Psoas muscle (tissue), 8 donors: Measurements from ENCODE around the gene AFF3. TPM values are rescaled to one million over a fixed set of nuclear protein-coding genes. Genes with fewer than 3 reads are reported as not detected.

ENCODE experiments used
- ATAC-seq, 4 donors: fragments of 200-7000 bp; cut with Tn5 transposase; one replicate each; pipeline ENCODE4 v1.9.1; 2020; ENCODE audit warnings: moderate library complexity in 3 of 4, mild to moderate bottlenecking in 2 of 4
- DNase-seq, 2 donors: peaks; one replicate each; pipeline ENCODE4 v3.0.0-alpha.2; 2020
- H3K27ac ChIP-seq: fragments of 200-600 bp; one replicate; pipeline ENCODE4 v1.8.0; 2022
- H3K27me3 ChIP-seq, 3 donors: fragments of 200-600 bp in 1 of 3; one replicate each; pipeline versions ENCODE4 v1.6.1 to v1.8.0; 2013 to 2022; ENCODE audit warnings: low read length in 2 of 3, mild to moderate bottlenecking in 2 of 3, moderate library complexity in 1 of 3; ENCODE audit not compliant: insufficient read depth in 3 of 3
- H3K36me3 ChIP-seq, 2 donors: fragments of 200-600 bp in 1 of 2; one replicate each; pipeline versions ENCODE4 v1.6.1 to v1.8.0; 2013 to 2022; ENCODE audit warnings: low read depth in 1 of 2, mild to moderate bottlenecking in 1 of 2, moderate library complexity in 1 of 2; ENCODE audit not compliant: insufficient read depth in 1 of 2
- H3K4me1 ChIP-seq: fragments of 200-600 bp; one replicate; pipeline ENCODE4 v1.8.0; 2022
- H3K4me3 ChIP-seq: fragments of 200-600 bp; one replicate; pipeline ENCODE4 v1.8.0; 2022; ENCODE audit warnings: mild to moderate bottlenecking
- H3K9me3 ChIP-seq: fragments of 200-600 bp; one replicate; pipeline ENCODE4 v1.8.0; 2022
- CTCF ChIP-seq: fragments of 200-600 bp; IDR thresholded peaks from one replicate; pipeline ENCODE4 v1.8.0; 2022; ENCODE audit warnings: antibody characterized with exemption
- WGBS, 3 donors: extraction: QIAGEN DNeasy Blood & Tissue Kit; methylation state at CpG; one replicate each; pipeline versions ENCODE4 v1.1.6 to v1.1.7; 2013; 5-methylcytosine and 5-hydroxymethylcytosine counted together
- intact Hi-C, 2 donors: fragments of 100-400 bp; cut with DNase I; formaldehyde crosslinking; loops; one replicate each; pipeline versions ENCODE4 v1.11.0 to v1.14.2; 2022
- polyA plus RNA-seq, 3 donors: library from polyadenylated mRNA; stranded (reverse); fragments of 200-250 nt; gene quantifications; one replicate each; pipeline ENCODE4 v1.2.3, GENCODE V29; 2013
- total RNA-seq, 4 donors: library from RNA; stranded (reverse); fragmentation: NEBNext Ultra II Directional in 2 of 4; extraction: Animal tissue kit (Norgen Biotek cat#: 25700) in 2 of 4; gene quantifications; one replicate each; pipeline versions ENCODE4 v1.2.1 to v1.2.4, GENCODE V29; 2021 to 2023
- donor health status: healthy with polysubstance abuse.
- donor health status: DM: no; HTN: no; CAD: no; lungs with moderate emphysema.
- donor health status: Bipolar disorder and iron deficiency.
- donor health status: healthy.
- donor health status: DM: yes; HTN: yes; CAD: no.
- donor health status: DM: no; HTN: no; CAD: no.
- donor health status: DM: no; HTN: no; CAD: no.
- donor health status: DM: yes; HTN: yes; CAD: no.

The AFF3 gene
- total and polyA plus RNA-seq, 7 donors: 0.08 to 2.9 (median 0.44) TPM

GRCh38 chr2:99805930-99806476, 336.4 kb downstream of the AFF3 start:
- Histone ChIP-seq H3K27ac (no peak overlapping the region), H3K36me3 (no peaks in the 10 kb centered on the region), H3K4me1 (no peaks in the 10 kb centered on the region), H3K9me3 (no peaks in the 10 kb centered on the region), H3K4me3 (no peak overlapping the region), H3K27me3 (no peaks in the 10 kb centered on the region)
- no peak for TF ChIP-seq CTCF
- intact Hi-C loops: no loop called here
- DNase-seq (no peak), ATAC-seq (no peak)
- 91 to 97% (median 94%) methylated on average over 5 of the region's 5 CpGs for WGBS, 3 donors

GRCh38 chr2:99803846-99804245, 338.5 kb downstream of the AFF3 start:
- no peaks in the 10 kb centered on the region for H3K27me3 ChIP-seq
- no peaks in the 10 kb centered on the region for H3K9me3 ChIP-seq
- no peak for ATAC-seq
- H3K36me3 ChIP-seq: no peaks in the 10 kb centered on the region
- no peaks in the 10 kb centered on the region for H3K4me1 ChIP-seq
- intact Hi-C loops: no loop called here
- no peak overlapping the region for H3K4me3 ChIP-seq
- H3K27ac ChIP-seq: no peak overlapping the region
- DNase-seq: no peak
- no peak for TF ChIP-seq CTCF
- 81 to 93% (median 91%) methylated on average over 1 of the region's 1 CpG for WGBS, 3 donors

- no peak for TF ChIP-seq CTCF
- no peak overlapping the region for H3K4me3 ChIP-seq
- no peaks in the 10 kb centered on the region for H3K4me1 ChIP-seq
- intact Hi-C loops: no loop called here
- WGBS, 3 donors: 75 to 100% (median 85%) methylated on average over 1 of the region's 1 CpG
- no peaks in the 10 kb centered on the region for H3K9me3 ChIP-seq
- no peak overlapping the region for H3K27ac ChIP-seq
- ATAC-seq: no peak
- DNase-seq: no peak
- H3K27me3 ChIP-seq: no peaks in the 10 kb centered on the region
- no peaks in the 10 kb centered on the region for H3K36me3 ChIP-seq
Measured at GRCh38 chr2:99802734-99803133, 339.7 kb downstream of the AFF3 start.

- no peaks in the 10 kb centered on the region for H3K9me3 ChIP-seq
- no peaks in the 10 kb centered on the region for H3K4me1 ChIP-seq
- no peak overlapping the region for H3K4me3 ChIP-seq
- H3K36me3 ChIP-seq: no peaks in the 10 kb centered on the region
- WGBS, 3 donors: 73 to 79% (median 77%) methylated on average over 4 of the region's 4 CpGs
- ATAC-seq: no peak
- no peak for DNase-seq
- no peaks in the 10 kb centered on the region for H3K27me3 ChIP-seq
- H3K27ac ChIP-seq: no peak overlapping the region
- intact Hi-C loops: no loop called here
- TF ChIP-seq CTCF: no peak
Measured at GRCh38 chr2:99801327-99801901, 341.0 kb downstream of the AFF3 start.

- 86 to 95% (median 90%) methylated on average over 1 of the region's 1 CpG for WGBS, 3 donors
- no peak for DNase-seq
- H3K9me3 ChIP-seq: no peaks in the 10 kb centered on the region
- intact Hi-C loops: no loop called here
- no peak for TF ChIP-seq CTCF
- no peak overlapping the region for H3K4me3 ChIP-seq
- H3K27me3 ChIP-seq: no peaks in the 10 kb centered on the region
- no peak overlapping the region for H3K27ac ChIP-seq
- no peaks in the 10 kb centered on the region for H3K36me3 ChIP-seq
- no peaks in the 10 kb centered on the region for H3K4me1 ChIP-seq
- no peak for ATAC-seq
Measured at GRCh38 chr2:99797475-99797874, 344.9 kb downstream of the AFF3 start.
